Measurements from ENCODE around the gene TNS2. TPM values are rescaled to one million over a fixed set of nuclear protein-coding genes. Genes with fewer than 3 reads are reported as not detected.
"Not testable (repeated sequence)": the region's sequence is repeated elsewhere in the genome, so short reads cannot be mapped to it uniquely, and the experiment has no call there.

The TNS2 gene
- total and polyA plus RNA-seq, 9 donors: 66.8 to 255 (median 190) TPM

DNA sequence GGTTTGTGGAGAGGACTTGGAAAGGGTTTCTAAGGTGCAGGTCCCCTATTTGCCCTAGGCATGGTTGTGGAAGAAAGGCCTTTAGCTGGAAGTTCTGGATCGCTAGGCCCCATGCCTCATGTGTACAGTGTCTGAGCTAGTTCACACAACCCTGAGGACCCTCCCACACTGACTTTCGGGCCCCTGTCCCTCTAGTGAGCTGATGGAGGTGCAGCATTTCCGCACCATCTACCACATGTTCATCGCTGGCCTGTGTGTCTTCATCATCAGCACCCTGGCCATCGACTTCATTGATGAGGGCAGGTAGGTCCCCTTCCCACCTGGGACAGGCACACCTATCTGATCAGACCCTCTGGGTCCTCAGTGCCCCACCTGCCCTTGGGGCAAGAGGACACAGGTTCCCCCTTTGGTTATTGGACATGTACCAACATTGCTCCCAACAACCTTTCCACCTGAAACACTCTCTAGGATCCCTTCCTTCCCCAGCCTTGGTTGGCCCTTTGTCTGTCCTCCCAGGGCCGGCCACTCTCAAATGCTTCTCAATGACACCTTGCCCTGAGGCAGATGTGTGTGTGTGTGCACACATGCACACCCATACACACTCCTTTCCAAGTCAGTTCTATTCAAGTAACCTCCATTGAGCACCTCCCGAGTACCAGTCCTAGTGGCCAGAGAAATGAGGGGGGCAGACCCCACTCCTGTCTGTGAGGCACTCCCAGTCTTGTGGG is 56.0 kb downstream of the TNS2 start:
- Histone ChIP-seq H3K36me3 (no peaks in the 10 kb centered on the region), H3K4me3 (no peak overlapping the region), H3K4me1 (ENCODE audit: insufficient read depth) (peaks cover 1% of the 10 kb centered on the region), H3K27me3 (no peaks in the 10 kb centered on the region), H3K9me3 (no peaks in the 10 kb centered on the region), H3K27ac (no peak overlapping the region)
- TF ChIP-seq EP300 (IDR thresholded peaks at IDR 0.05) (no peak), POLR2A (IDR thresholded peaks at IDR 0.05) (no peak)
- TF ChIP-seq, protein P1, sequence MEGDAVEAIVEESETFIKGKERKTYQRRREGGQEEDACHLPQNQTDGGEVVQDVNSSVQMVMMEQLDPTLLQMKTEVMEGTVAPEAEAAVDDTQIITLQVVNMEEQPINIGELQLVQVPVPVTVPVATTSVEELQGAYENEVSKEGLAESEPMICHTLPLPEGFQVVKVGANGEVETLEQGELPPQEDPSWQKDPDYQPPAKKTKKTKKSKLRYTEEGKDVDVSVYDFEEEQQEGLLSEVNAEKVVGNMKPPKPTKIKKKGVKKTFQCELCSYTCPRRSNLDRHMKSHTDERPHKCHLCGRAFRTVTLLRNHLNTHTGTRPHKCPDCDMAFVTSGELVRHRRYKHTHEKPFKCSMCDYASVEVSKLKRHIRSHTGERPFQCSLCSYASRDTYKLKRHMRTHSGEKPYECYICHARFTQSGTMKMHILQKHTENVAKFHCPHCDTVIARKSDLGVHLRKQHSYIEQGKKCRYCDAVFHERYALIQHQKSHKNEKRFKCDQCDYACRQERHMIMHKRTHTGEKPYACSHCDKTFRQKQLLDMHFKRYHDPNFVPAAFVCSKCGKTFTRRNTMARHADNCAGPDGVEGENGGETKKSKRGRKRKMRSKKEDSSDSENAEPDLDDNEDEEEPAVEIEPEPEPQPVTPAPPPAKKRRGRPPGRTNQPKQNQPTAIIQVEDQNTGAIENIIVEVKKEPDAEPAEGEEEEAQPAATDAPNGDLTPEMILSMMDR (IDR thresholded peaks at IDR 0.05): no peak
- WGBS, 3 donors: 84 to 91% (median 87%) methylated on average over 7 of the region's 7 CpGs
- intact Hi-C loops (cut with DNase I): no loop called here
- no peak for DNase-seq

DNA sequence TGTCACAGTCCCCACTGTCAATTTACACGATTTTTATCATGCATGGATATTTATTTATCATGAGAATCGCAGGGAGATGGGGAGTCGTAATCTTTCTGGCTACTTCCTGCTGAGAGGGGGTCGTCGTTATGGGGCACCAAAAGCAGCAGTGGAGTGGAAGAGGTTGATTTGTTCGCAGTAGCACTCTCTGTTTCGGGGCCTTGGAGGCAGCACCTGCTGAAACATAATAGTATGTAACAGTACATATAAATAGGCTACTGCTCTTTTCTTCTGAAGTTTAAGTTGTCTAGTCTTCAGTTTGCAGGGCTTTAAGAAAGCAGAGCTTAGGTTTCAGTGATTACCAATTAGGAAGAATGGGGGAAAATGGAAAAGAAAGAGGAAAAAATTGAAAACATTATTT is 57.3 kb downstream of the TNS2 start:
- TF ChIP-seq POLR2A (IDR thresholded peaks at IDR 0.05) (no peak), EP300 (IDR thresholded peaks at IDR 0.05) (no peak)
- TF ChIP-seq, protein P1 (IDR thresholded peaks at IDR 0.05): no peak
- Histone ChIP-seq H3K4me1 (ENCODE audit: insufficient read depth) (peaks cover 1% of the 10 kb centered on the region), H3K27ac (no peak overlapping the region), H3K4me3 (no peak overlapping the region), H3K27me3 (no peaks in the 10 kb centered on the region), H3K9me3 (no peaks in the 10 kb centered on the region), H3K36me3 (no peaks in the 10 kb centered on the region)
- DNase-seq: no peak
- WGBS, 3 donors: 20 to 31% (median 30%) methylated on average over 7 of the region's 7 CpGs
- intact Hi-C loops (cut with DNase I): no loop called here

DNA sequence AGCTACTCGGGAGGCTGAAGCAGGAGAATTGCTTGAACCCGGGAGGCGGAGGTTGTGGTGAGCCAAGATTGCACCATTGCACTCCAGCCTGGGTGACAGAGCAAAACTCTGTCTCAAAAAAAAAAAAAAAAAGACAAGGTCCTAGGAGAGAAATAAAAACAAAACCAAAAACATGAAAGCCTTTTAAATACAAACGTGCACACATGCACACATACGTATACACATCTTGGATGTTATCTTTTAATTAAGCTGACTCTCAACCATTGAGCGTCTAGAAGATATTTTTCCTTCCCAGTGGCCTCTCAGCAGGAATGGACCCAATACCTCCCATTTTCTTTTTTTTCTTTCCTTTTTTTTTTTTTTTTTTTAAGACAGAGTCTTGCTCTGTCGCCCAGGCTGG is 62.6 kb downstream of the TNS2 start:
- H3K9me3 ChIP-seq; H3K4me1 ChIP-seq (ENCODE audit: insufficient read depth); H3K27ac ChIP-seq; H3K36me3 ChIP-seq; intact Hi-C loops (cut with DNase I); H3K4me3 ChIP-seq; H3K27me3 ChIP-seq; DNase-seq: not testable (repeated sequence)
- WGBS, 3 donors: 87 to 92% (median 88%) methylated on average over 7 of the region's 7 CpGs

DNA sequence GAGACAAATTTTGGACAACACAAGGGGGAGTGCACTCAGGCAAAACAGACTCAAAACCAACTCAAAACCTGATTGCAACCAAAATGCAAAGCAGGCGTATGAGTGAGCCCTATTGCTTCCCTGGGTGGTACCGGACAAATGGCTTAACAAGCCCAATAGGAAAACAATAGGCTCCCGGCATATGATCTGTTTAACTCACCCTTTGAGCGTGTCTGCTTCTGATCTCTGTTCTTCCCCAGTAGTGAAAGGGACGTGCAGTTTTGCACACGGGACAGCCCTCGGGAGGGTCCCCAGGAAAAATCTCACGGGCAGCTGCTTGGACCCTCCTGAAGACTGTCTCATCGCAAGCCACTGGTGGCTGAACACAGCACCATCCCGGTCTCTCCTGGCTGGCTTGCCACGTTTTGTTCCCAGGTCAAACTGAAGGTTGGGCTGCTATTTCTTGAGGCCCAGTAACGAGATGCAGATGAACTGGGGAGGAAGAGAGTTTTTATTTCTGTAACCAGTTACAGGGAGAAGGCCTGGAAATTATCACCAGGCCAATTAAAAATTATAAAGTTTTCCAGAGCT is 63.4 kb downstream of the TNS2 start:
- TF ChIP-seq, protein P1 (IDR thresholded peaks at IDR 0.05): no peak
- TF ChIP-seq EP300 (IDR thresholded peaks at IDR 0.05) (no peak), POLR2A (IDR thresholded peaks at IDR 0.05) (no peak)
- WGBS, 3 donors: 78 to 81% (median 78%) methylated on average over 12 of the region's 12 CpGs
- no peak for DNase-seq

DNA sequence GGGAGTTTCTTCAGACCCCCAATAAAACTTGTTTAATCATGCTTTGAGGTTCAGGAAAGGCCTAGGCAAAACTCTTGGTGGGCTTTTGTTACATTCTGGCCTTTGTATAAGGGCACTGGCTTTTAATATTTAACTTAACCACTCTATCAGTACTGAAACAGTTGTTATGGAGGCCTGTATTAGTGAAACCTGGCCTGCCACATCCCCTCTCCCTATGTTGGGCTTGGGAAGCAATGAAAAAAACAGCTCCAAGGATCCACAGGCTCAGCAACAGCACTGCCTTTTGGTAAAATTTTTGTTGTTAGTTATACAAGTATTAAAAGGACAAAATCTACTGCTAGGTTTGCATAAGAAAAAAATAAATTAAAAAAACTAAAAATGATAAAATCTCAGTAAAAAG is 64.1 kb downstream of the TNS2 start:
- intact Hi-C loops (cut with DNase I): no loop called here
- no peak for TF ChIP-seq EP300 (IDR thresholded peaks at IDR 0.05)
- TF ChIP-seq, protein P1 (IDR thresholded peaks at IDR 0.05): no peak
- TF ChIP-seq POLR2A (IDR thresholded peaks at IDR 0.05): no peak
- H3K27me3 ChIP-seq: no peaks in the 10 kb centered on the region

More for the DNA sequence above, 63.4 kb downstream of the TNS2 start:
- Histone ChIP-seq H3K9me3 (no peaks in the 10 kb centered on the region), H3K27ac (no peak overlapping the region), H3K36me3 (no peaks in the 10 kb centered on the region), H3K27me3 (no peaks in the 10 kb centered on the region), H3K4me1 (ENCODE audit: insufficient read depth) (no peaks in the 10 kb centered on the region), H3K4me3 (no peak overlapping the region)
- intact Hi-C loops (cut with DNase I): no loop called here

More for the DNA sequence above, 64.1 kb downstream of the TNS2 start:
- no peak overlapping the region for H3K27ac ChIP-seq
- H3K4me1 ChIP-seq (ENCODE audit: insufficient read depth): no peaks in the 10 kb centered on the region
- no peak overlapping the region for H3K4me3 ChIP-seq
- no peak for DNase-seq
- no peaks in the 10 kb centered on the region for H3K36me3 ChIP-seq
- H3K9me3 ChIP-seq: no peaks in the 10 kb centered on the region

Measured in ovary (tissue), 9 donors.